ENCODE results near the gene KLHL26. TPM values are rescaled to one million over a fixed set of nuclear protein-coding genes. Genes with fewer than 3 reads are reported as not detected.

Gene KLHL26
- polyA plus RNA-seq, 1 donor from 2014 or later = 4.7 TPM

DNA sequence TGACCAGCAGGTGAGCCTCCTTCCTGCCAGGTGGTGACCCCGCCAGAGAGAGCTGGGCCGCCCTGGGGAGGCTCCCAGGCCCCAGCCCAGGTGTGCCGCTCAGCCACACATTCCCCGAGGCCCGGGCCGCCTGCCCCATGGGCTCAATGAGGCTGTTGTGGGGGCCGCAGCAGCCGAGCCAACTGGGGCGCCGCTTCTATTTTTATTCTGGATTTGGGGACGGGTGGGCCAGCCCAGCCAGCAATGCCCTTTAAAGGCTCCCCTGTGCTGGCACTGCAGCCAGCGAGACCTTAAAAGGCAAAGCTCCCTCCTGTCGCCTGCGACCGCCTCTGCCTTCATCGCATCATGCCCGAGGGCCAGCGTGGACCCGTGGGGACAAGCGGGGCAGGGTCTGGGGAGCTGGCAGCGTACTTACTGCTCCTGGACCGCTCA is 29.0 kb downstream of the KLHL26 start:
- H4K20me1 ChIP-seq (ENCODE audit: insufficient read depth) = no peaks in the 10 kb centered on the region
- H3K4me2 ChIP-seq (ENCODE audit: low read length) = no peak overlapping the region
- TF ChIP-seq EZH2 (IDR thresholded peaks at IDR 0.05; ENCODE audit: borderline replicate concordance, insufficient read depth, low read length, poor library complexity, severe bottlenecking) (no peak), TAF1 (IDR thresholded peaks at IDR 0.05; ENCODE audit: low read depth) (no peak), EP300 (conservative IDR thresholded peaks at IDR 0.05; ENCODE audit: poor library complexity, severe bottlenecking) (no peak), RAD21 (conservative IDR thresholded peaks at IDR 0.05) (no peak), CTCF (IDR thresholded peaks at IDR 0.05; ENCODE audit: poor library complexity, severe bottlenecking) (no peak), POLR2AphosphoS5 (IDR thresholded peaks at IDR 0.05) (no peak), SMC3 (conservative IDR thresholded peaks at IDR 0.05; ENCODE audit: poor library complexity) (no peak), MXI1 (conservative IDR thresholded peaks at IDR 0.05; ENCODE audit: poor library complexity, severe bottlenecking) (no peak)
- TF ChIP-seq, protein P1, sequence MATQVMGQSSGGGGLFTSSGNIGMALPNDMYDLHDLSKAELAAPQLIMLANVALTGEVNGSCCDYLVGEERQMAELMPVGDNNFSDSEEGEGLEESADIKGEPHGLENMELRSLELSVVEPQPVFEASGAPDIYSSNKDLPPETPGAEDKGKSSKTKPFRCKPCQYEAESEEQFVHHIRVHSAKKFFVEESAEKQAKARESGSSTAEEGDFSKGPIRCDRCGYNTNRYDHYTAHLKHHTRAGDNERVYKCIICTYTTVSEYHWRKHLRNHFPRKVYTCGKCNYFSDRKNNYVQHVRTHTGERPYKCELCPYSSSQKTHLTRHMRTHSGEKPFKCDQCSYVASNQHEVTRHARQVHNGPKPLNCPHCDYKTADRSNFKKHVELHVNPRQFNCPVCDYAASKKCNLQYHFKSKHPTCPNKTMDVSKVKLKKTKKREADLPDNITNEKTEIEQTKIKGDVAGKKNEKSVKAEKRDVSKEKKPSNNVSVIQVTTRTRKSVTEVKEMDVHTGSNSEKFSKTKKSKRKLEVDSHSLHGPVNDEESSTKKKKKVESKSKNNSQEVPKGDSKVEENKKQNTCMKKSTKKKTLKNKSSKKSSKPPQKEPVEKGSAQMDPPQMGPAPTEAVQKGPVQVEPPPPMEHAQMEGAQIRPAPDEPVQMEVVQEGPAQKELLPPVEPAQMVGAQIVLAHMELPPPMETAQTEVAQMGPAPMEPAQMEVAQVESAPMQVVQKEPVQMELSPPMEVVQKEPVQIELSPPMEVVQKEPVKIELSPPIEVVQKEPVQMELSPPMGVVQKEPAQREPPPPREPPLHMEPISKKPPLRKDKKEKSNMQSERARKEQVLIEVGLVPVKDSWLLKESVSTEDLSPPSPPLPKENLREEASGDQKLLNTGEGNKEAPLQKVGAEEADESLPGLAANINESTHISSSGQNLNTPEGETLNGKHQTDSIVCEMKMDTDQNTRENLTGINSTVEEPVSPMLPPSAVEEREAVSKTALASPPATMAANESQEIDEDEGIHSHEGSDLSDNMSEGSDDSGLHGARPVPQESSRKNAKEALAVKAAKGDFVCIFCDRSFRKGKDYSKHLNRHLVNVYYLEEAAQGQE (IDR thresholded peaks at IDR 0.05; ENCODE audit: borderline replicate concordance) = no peak
- no peak overlapping the region for H3K4me3 ChIP-seq (ENCODE audit: low read length)
- H3K9me2 ChIP-seq (ENCODE audit: insufficient read depth, low read length) = no peaks in the 10 kb centered on the region
- no peaks in the 10 kb centered on the region for H3K79me2 ChIP-seq (replicated peaks; ENCODE audit: insufficient read depth, low read length)
- H3K9me3 ChIP-seq (ENCODE audit: low read length) = no peaks in the 10 kb centered on the region
- no peak overlapping the region for H2AFZ ChIP-seq (ENCODE audit: low read depth, low read length)
- H3K9ac ChIP-seq (ENCODE audit: low read length) = no peak overlapping the region
- no peaks in the 10 kb centered on the region for H3F3A ChIP-seq (ENCODE audit: insufficient read depth, low read length, poor library complexity, severe bottlenecking)
- H3K36me3 ChIP-seq (ENCODE audit: insufficient read depth, low read length) = no peaks in the 10 kb centered on the region
- H3K27me3 ChIP-seq (ENCODE audit: insufficient read depth, low read depth, low read length) = no peaks in the 10 kb centered on the region
- no peak overlapping the region for H3K27ac ChIP-seq (ENCODE audit: low read length)

DNA sequence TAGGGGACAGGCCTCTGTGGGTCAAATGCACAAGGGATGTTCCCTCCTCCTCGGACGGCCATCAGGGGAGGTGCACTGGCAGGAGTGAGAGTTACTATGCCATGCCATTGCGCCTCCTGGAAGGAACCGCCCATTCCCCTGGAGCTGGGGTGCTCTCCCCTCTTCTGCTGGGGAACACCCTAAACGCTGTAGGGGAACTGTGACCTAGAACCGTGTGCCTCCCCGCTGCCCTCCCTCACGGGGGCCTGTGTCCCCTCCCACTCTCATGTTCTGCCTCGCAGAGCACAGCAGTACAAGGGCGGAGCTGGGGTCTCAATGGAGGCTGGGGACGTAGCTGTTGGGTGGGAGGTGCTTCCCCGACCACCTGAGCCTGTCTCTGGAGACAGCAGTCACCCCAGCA is 29.5 kb downstream of the KLHL26 start:
- Histone ChIP-seq H3K4me2 (ENCODE audit: low read length) (no peak overlapping the region), H3K27ac (ENCODE audit: low read length) (no peak overlapping the region), H3K4me3 (ENCODE audit: low read length) (no peak overlapping the region), H3K27me3 (ENCODE audit: insufficient read depth, low read depth, low read length) (no peaks in the 10 kb centered on the region), H3F3A (ENCODE audit: insufficient read depth, low read length, poor library complexity, severe bottlenecking) (no peaks in the 10 kb centered on the region), H3K9me2 (ENCODE audit: insufficient read depth, low read length) (no peaks in the 10 kb centered on the region), H4K20me1 (ENCODE audit: insufficient read depth) (no peaks in the 10 kb centered on the region), H3K9ac (ENCODE audit: low read length) (no peak overlapping the region), H2AFZ (ENCODE audit: low read depth, low read length) (no peak overlapping the region), H3K9me3 (ENCODE audit: low read length) (no peaks in the 10 kb centered on the region), H3K79me2 (replicated peaks; ENCODE audit: insufficient read depth, low read length) (no peaks in the 10 kb centered on the region), H3K36me3 (ENCODE audit: insufficient read depth, low read length) (no peaks in the 10 kb centered on the region)
- TF ChIP-seq EP300 (conservative IDR thresholded peaks at IDR 0.05; ENCODE audit: poor library complexity, severe bottlenecking) = no peak
- no peak for TF ChIP-seq MXI1 (conservative IDR thresholded peaks at IDR 0.05; ENCODE audit: poor library complexity, severe bottlenecking)
- no peak for TF ChIP-seq TAF1 (IDR thresholded peaks at IDR 0.05; ENCODE audit: low read depth)
- no peak for TF ChIP-seq CTCF (IDR thresholded peaks at IDR 0.05; ENCODE audit: poor library complexity, severe bottlenecking)
- no peak for TF ChIP-seq EZH2 (IDR thresholded peaks at IDR 0.05; ENCODE audit: borderline replicate concordance, insufficient read depth, low read length, poor library complexity, severe bottlenecking)
- TF ChIP-seq, protein P1 (IDR thresholded peaks at IDR 0.05; ENCODE audit: borderline replicate concordance) = no peak
- TF ChIP-seq RAD21 (conservative IDR thresholded peaks at IDR 0.05) = no peak
- no peak for TF ChIP-seq POLR2AphosphoS5 (IDR thresholded peaks at IDR 0.05)
- TF ChIP-seq SMC3 (conservative IDR thresholded peaks at IDR 0.05; ENCODE audit: poor library complexity) = no peak

Measured in neural cell (in vitro differentiated cells).